MV-4-11 (cell line): ENCODE measurements around the gene DNAJC8.
A peak's percentile ranks its signal among the peaks of the same experiment; 100 is the strongest.

Experiments used
- DNase-seq: peaks from one replicate; lab custom pipeline; 2025; lab: John Stamatoyannopoulos, UW

DNAJC8 gene, protein sequence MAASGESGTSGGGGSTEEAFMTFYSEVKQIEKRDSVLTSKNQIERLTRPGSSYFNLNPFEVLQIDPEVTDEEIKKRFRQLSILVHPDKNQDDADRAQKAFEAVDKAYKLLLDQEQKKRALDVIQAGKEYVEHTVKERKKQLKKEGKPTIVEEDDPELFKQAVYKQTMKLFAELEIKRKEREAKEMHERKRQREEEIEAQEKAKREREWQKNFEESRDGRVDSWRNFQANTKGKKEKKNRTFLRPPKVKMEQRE

DNA sequence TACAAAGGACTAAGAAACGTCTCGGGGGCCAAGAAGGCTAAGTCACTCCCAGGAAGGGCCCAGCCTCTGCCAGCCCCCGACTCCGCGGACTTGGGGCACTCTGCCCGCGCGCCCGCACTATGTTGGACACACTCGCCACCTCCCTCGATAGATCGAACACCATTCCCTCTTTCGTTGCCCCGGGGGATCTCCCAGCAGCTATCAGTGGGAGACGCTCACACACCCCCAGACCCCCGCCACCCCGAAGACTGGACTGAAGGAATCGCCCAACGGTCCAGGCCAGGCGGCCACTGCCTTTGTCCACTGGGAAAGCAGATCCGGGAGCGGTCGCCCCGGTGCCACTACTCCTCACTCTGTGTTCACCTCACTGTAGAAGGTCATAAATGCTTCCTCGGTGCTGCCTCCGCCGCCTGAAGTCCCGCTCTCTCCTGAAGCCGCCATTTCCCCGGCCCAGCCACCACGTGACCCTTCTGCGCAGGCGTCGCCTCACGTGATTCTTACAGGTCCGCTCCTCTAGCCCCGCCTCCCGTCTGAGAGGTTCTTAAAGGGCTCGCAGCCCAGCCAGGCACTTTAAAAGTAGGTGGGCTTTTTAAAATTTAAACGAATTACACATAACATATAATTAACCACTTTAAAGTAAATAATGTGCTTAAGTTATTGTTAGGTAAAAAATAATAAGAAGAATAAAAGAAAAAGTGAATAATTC lies at the start of gene DNAJC8:
TSS of gene DNAJC8 (minus strand) at position 472 of the 706 bp plus-strand sequence. CDS start at position 441, 31 bp downstream.
- DNase-seq: peak; percentile 89

DNA sequence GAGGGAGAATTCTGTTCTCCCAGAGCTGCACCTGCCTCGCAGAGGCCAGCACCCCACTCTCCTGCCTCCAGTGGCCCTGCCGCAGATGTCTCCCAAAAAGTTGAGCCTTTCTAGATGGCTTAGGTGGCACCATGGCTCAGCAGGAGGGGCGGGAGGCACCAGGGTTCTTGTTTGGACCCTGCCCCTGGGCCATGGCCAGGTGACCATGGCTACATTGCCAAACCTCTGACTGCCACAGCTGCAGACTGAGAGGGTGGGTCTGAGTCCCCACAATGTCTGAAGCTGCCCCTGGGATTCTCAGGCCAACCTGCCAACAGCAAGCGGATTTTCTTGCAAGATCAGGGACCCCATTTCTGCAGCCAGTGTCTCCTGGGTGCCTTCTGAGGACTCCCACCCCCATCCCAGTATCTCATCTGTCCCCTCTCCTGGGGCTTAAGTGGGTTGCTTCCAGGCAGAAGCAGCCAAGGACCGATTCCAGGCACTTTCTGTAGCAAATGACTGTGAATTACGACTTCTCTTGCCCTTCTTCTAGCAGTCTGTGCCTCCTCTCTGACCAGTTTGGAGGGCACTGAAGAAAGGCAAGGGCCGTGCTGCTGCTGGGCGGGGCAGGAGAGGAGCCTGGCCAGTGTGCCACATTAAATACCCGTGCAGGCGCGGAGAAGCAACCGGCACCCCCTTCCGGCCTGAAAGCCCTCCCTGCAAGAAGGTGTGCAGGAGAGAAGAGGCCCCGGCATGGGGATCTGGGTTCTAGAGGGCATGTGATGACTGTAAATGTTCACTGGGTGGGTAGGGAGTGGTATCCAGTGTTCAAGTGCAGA lies 49.0 kb upstream of the DNAJC8 start:
- no peak for DNase-seq

DNA sequence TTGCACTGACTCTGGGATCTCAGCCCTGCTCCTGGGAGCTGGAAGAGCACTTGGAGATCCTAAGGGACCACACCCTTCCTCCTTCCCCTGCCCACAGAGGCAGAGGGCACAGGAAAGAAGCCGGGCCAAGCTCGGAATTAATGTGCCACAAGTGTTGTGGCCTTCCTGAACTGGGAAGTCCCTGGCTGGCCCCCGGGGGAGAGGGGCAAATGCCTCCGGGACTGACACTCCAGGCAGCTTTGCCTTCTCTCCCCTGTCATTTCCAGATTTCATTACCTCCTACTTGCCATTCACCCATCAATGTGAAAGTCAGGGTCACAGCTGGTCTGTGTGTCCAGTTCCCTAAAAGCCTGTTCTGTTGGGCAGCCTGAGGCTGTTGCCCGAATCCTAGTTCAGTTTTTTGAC lies 48.1 kb upstream of the DNAJC8 start:
- no peak for DNase-seq

DNA sequence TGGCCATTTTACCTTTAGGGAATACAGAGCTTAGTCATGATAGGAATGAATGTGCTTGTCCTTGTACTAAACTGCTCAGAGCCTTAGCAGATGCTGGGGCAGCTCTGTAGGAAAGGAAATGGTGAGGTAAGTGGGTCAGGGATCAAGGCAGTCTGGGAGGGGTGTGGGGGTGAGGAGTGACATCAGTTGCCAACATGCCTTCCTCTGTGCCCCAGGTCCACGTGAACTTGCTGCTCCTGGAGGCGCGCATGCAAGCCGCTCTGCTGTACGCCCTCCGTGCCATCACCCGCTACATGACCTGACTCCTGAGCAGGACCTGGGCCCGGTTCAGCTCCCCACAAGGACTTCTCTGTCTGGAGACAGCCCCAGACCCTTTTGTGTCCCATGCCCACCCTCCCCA lies 47.7 kb upstream of the DNAJC8 start:
- DNase-seq: no peak

DNA sequence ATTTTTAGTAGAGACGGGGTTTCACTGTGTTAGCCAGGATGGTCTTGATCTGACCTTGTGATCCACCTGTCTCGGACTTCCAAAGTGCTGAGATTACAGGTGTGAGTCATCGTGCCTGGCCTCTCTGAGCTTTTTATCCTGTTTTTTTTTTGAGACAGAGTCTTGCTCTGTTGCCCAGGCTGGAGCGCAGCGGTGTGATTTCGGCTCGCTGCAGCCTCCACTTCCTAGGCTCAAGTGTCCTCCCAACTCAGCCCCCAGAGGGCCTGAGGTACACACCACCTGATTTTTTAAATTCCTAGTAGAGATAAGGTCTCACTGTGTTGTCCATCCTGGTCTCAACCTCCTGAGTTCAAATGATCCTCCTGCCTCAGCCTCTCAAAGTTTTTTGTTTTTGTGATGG lies 46.9 kb upstream of the DNAJC8 start:
- no peak for DNase-seq

DNA sequence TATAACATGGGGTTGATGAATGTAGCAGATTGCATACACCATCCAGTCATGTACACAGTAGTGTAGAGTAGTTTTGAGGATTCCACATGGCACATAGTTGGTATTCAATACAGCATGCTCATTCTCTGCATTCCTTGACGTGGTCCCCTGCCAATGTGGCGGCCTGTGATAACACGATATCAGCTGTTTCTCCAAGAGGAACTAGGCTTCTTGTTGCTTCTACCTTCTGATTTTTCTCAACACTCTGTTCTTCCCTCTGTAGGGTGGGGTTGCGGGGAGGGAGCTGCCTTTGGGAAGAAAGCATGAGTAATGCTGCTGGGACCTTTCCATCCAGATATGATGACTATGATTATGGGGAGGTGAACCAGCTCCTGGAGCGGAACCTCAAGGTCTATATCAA lies 45.9 kb upstream of the DNAJC8 start:
- no peak for DNase-seq

DNA sequence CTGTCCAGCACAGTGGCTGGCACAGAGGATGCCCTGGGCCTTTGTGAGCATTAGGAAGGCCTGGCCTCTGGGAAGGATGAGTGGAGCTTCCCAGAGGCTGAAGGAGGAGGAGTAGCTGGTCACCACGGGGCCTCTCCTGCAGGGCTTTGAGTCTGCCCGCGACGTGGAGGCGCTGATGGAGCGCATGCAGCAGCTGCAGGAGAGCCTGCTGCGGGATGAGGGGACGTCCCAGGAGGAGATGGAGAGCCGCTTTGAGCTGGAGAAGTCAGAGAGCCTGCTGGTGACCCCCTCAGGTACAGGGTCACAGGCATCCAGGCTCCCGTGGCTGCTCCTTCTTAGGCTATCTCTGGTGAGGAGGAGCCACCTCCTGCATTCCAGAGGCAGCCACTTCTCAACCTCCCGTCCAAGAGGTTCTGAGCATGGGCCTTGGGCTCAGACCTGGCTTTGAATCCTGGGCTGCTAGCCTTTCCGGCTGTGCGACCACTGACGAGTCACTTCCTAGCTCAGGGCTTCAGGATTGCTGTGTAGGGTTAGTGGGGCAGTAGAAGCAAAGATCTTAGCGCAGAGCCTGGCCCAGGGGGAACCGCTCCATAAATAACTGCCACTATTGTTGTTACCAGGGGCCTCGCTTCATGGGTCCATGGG lies 40.5 kb upstream of the DNAJC8 start:
- DNase-seq: peak; percentile 19

DNA sequence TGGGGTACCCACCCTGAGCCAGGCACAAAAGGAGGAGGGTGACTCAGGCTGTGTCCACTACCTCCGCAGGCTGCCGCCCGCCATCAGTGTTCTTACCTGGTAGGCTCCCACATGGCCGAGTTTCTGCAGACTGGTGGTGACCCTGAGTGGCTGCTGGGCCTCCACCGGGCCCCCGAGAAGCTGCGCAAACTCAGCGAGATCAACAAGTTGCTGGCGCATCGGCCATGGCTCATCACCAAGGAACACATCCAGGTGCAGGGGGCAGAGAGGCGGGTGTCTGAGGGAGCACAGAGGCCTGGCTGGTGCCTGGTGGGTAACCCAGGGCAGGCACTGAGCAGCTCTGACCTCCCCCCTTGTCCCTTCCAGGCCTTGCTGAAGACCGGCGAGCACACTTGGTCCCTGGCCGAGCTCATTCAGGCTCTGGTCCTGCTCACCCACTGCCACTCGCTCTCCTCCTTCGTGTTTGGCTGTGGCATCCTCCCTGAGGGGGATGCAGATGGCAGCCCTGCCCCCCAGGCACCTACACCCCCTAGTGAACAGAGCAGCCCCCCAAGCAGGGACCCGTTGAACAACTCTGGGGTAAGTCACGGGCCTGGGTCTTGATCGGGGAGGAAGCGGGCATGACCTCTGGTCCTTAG lies 39.5 kb upstream of the DNAJC8 start:
- DNase-seq: no peak

DNA sequence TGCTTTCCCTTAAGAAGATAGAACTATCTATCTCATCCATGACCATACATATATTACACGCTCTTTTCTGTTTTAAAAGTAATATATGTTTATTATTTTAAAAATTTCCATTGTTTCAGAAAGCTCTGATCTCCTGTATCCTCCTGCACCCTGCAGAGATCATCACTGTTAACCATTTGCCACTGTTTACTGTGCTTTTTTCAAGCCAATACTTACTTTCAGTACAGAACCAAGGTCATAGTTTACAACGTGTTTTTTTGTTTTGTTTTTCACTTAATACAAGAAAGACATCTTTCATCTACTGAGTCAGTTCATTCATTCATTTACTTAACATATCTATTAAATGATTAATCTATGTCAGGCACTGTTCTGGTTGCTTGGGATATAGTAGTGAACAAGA lies 36.7 kb upstream of the DNAJC8 start:
- DNase-seq: no peak

DNA sequence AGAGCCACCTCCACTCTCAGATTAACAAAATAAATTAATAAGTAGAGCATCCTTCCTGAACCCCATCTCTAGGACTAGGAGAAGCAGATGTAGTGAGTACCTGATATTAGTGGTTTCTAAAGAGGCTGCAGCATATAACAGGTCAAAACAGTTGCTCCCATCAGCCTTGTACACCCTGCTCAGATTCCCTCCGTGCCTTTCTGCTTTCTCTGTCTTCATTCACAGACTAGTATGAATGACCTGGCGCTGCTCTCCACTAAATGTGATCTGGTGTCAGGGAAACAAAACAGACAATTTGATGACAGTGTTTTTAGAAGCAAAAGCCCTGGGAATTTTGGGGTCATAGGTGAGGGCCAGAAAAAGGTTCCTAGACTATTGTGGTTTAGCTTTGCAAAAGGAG lies 34.8 kb upstream of the DNAJC8 start:
- DNase-seq: no peak

DNA sequence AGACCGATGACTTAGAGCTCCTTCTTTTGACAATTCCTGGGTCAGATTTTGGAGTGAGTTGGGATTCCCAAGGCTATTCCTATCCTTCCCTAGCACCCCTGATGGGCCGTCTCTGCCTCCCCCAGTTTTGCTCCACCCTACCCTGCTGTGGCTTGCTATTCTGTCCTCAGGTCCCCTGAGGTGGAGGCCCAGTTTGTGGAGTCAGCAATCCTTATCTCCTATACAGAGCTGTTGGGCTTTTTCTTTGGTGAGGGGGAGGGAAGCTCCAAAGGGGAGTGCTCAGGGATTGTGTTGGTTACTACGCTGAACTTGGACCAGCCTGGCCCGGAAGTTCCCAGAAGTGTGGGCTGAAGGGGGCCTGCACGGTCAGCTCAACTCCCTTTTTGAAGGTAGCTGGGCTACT lies 34.1 kb upstream of the DNAJC8 start:
- DNase-seq: no peak

DNA sequence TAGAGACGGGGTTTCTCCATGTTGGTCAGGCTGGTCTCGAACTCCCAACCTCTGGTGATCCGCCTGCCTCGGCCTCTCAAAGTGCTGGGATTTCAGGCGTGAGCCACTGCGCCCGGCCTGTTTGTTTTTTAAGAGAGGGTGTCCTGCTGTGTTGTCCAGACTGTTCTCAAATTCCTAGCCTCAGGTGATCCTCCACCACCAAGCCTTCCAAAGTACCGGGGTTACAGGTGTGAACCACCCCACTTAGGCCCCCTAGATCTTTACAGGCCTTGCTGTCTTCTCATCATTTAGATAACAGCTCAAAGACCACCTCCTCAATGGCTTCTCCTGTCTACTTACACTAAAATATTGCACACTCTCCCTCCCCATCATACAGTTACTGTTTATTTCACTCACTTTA lies 32.7 kb upstream of the DNAJC8 start:
- DNase-seq: no peak

DNA sequence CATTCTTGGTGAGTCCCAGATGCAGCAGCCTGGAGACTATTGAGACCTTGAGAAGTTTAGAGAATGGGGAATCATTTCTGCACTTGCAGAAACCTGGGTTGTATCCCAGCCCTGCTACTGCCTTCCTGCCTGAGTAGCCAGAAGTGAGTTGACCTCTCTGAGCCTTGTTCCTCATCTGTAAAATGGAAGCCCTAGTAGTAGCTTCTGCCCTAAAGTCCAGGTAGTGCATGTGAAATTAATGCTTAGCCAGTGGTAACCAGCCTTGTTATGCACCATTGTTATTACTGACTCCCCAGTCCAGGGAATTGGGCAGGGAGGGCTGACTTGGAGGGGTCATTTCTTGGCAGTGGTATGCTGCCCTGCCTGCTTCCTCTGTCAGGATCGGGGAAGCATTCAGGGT lies 32.1 kb upstream of the DNAJC8 start:
- no peak for DNase-seq

DNA sequence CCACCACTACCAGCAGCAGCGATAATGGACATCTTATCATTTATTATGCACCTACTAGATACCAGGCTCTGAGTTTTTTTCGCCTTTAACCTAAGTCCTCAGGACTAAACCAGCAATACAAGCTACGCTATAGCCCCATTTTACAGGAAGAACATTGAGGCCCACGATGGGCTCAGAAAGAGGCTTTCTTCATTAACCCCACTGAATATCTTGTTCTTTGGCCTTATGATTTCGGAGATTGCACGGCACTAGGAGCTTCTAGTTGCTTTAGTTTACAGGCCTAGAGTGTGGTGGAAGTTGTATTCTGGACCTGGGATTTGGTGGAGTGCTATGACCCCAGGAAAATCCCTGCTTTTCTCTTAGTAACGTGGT lies 28.0 kb upstream of the DNAJC8 start:
- DNase-seq: no peak

DNA sequence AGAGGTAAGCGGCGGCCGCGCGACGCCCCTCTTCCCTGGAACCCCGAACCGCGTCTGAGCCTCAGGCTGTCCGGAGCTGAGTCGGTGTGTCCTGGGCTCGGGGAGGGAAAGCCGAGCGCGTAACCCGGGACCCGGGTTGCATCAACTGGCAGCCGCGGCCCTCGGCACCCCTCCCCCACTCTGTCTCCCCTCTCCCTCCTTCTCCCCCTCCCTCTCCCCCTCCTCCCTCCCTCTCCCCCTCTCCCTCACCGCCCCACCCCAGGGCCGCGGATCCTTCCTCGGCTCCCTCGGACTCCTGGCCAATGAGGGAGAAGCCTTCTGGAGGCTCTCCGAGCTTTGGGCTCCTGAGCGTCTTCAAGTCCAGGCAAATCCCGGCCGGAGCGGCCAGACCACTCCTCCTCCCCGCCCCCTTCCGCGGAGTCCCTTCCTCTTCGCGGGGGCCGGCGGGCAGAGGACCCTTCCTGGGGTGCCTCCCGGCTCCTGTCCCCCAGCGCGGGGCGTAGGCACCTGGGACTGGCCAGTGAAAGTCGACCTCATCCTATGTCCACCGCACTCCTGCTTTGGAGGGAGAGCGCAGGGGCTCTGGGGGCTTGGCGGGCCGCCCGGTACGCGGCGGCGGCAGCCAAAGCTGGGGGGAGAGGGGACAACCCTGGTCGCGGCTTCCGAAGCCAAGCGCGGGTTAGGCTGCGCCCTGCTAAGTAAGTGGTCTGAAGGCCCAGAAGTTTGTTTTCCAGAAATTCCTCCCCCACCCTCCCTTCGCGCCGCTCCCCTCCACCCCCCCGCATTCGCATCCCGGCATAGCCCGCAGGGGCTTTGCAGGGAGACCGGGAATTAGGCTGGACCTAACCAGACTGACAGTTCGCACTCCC lies 27.3 kb upstream of the DNAJC8 start:
- DNase-seq: no peak

DNA sequence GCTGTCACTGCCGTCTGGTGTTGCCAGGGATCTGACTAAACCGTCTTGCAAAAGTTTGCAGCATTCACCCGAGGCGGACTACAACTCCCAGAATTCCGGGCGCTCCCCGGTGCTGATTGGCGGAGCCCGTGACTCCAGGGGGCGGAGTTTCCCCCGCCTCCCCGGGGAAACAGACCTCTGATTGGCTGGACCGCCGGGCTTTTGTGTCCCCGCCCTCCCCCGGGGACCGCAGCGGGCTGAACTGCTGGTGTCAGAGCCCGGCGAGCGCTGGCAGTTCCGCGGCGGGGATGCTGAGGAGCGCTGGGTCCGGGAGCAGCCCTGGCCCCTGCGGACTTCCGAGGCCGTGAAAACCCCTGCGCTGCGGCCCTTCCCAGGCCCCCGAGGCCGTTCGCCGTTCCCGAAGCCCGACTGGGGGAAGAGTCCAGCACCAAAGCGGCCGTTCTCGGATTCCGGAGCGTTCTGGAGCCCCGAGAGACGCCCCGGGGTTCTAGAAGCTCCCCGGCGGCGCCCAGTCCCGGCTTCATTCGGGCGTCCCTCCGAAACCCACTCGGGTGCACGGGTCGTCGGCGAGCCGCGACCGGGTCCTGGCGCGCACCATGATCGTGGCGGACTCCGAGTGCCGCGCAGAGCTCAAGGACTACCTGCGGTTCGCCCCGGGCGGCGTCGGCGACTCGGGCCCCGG lies 26.6 kb upstream of the DNAJC8 start, which contains the start of gene SESN2:
TSS of gene SESN2 (plus strand) at position 267 of the 682 bp plus-strand sequence. CDS start at position 597, 330 bp downstream.
- DNase-seq: peak; percentile 99

DNA sequence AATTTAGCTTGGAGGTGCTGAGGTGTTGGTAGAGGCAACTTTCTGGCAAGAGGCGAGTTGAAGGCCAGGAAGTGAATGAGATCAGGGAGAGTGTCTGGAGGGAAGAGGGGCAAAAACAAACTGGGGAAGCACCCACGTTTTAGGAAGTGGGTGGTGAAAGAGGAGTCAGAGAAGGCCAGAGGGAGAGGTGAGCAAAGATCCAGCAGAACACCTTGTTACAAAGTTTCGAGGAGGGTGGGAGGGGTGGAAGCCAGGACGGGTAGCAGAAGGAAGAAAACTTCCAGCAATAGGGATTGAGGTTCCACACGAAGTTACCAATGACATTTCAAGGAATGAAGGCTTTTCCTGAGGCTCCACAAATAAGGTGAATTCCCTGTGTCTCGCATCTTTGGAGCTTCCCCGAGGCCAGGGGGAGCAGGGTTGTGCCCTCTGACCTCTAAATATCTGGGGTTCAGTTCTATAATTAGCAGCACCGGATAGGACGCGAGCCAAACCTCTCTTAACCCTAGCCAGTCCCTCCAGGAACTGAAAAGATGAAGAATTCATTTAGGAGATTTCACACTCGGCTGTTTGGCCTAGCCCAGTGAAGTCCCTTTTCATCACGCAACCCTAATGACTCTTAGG lies 25.9 kb upstream of the DNAJC8 start:
- DNase-seq: peak; percentile 26

DNA sequence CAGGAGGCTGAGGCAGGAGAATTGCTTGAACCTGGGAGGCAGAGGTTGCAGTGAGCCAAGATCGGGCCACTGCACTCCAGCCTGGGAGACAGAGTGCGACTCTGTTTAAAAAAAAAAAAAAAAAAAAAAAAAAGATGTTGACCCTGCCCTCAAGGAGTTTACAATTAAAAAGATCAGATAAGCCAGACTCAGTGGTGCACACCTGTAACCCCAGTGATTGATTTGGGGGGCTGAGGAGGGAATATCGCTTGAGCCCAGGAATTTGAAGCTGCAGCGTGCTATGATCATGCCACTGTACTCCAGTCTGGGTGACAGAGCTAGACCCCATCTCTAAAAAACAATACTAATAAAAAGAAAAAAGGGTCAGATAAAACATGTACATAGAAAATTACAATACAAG lies 24.9 kb upstream of the DNAJC8 start:
- no peak for DNase-seq

DNA sequence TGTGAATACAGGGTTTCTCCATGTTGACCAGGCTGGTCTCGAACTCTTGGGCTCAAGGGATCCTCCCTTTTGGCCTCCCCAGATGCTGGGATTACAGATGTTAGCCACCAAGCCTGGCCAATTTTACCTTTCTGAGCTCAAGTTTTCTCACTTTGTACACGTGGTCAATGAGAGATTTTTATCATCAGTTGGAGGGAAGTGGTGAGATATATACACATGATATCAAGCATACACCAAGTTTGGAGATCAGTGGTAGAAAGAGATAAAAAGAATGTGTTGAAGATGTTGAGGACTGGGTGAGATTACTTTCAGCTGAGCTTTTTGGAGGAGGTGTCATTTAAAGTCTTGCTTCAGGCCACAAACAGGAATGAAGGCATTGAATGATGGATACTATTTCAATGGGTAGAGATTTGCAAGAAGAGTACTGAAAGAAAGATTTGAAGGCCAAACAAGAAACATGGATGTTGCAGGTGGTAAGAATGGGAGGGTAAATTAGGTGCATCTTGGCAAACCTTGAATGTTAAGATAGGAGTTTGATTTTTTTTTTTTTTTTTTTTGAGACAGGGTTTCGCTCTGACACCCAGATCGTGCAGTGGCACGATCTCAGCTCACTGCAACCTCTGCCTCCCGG lies 23.5 kb upstream of the DNAJC8 start:
- DNase-seq: no peak
